HUES48 (cell line): Measurements from ENCODE around the gene KAT6B.

Experiments
- H3K27ac ChIP-seq: one replicate; pipeline ENCODE4 v1.7.0; 2013; ENCODE audit warnings: low read depth, low read length, inconsistent platforms
- H3K27me3 ChIP-seq: 2 replicates; pipeline ENCODE4 v1.6.1; 2013; ENCODE audit warnings: mild to moderate bottlenecking, low read length; ENCODE audit not compliant: control insufficient read depth, insufficient read depth
- H3K36me3 ChIP-seq: 2 replicates; pipeline ENCODE4 v1.6.1; 2013; ENCODE audit warnings: low read length; ENCODE audit not compliant: control insufficient read depth, insufficient read depth
- H3K4me1 ChIP-seq: 2 replicates; pipeline ENCODE4 v1.6.1; 2013; ENCODE audit warnings: mild to moderate bottlenecking, low read length; ENCODE audit not compliant: control insufficient read depth, insufficient read depth
- H3K4me3 ChIP-seq: 2 replicates; pipeline ENCODE4 v1.5.1; 2013; ENCODE audit warnings: mild to moderate bottlenecking, low read depth, low read length
- H3K9ac ChIP-seq: 2 replicates; pipeline ENCODE4 v1.6.1; 2013; ENCODE audit warnings: mild to moderate bottlenecking, low read depth, low read length, moderate library complexity
- H3K9me3 ChIP-seq: 2 replicates; pipeline ENCODE4 v1.6.1; 2013; ENCODE audit warnings: low read length; ENCODE audit not compliant: control insufficient read depth, insufficient read depth

KAT6B gene

DNA sequence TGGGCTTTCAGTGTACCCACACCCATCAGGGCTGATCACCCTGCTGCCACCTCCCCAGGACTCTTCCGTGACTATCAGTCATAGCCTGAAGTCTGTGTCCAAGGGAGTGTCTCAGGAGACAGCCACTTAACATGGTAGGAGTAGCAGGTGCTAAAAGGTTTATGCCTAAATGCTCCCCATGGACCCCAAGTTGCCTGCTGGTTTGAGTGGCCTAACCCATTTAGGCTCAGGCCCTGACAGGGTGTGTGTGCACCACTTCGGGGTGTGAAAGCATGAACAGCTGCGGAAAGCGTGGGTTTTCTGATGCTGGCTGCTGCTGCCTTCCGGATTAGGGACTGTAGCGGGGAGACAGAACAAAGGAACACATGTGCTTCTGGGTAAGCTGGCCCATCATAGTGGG is 191.9 kb downstream of the KAT6B start:
- H3K4me1 ChIP-seq: peaks cover 3% of the 10 kb centered on the region; the same call in 1 of the 2 replicates
- H3K4me3 ChIP-seq: no peak overlapping the region
- no peak overlapping the region for H3K9ac ChIP-seq
- H3K27ac ChIP-seq: no peak overlapping the region
- no peaks in the 10 kb centered on the region for H3K9me3 ChIP-seq
- no peaks in the 10 kb centered on the region for H3K27me3 ChIP-seq
- peaks cover 19% of the 10 kb centered on the region for H3K36me3 ChIP-seq

DNA sequence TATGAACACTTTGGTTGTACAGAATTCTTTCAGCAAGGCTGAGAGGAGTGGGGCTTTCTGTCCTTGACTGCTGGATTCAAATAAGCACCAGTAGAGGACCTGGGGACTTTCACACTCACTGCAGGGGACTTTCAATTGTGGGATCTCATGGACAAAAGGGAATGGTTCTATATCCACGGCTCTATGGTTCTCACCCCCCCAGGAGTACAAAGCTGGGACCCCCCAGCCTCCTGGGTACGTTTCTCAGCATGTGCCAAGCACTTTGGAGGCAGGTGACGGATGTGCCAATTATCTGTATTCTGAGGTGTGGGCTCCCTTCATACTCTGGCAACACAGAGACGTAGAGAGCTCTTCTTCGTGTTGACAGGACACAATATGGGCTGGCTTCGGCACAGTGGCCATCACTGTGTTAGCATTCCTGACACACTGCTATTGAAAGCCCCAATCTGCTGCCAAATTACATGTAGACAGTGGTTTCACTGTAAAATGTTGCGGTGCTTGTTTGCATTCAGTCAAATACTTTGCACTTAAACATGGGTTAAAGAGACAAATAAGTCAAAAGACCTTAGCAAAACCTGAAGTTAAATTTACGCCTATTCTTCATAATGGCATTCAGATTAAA is 192.4 kb downstream of the KAT6B start:
- Histone ChIP-seq H3K9me3 (no peaks in the 10 kb centered on the region), H3K27me3 (no peaks in the 10 kb centered on the region), H3K27ac (no peak overlapping the region), H3K4me1 (peaks cover 3% of the 10 kb centered on the region; the same call in 1 of the 2 replicates), H3K36me3 (peaks cover 19% of the 10 kb centered on the region), H3K9ac (no peak overlapping the region), H3K4me3 (no peak overlapping the region)

DNA sequence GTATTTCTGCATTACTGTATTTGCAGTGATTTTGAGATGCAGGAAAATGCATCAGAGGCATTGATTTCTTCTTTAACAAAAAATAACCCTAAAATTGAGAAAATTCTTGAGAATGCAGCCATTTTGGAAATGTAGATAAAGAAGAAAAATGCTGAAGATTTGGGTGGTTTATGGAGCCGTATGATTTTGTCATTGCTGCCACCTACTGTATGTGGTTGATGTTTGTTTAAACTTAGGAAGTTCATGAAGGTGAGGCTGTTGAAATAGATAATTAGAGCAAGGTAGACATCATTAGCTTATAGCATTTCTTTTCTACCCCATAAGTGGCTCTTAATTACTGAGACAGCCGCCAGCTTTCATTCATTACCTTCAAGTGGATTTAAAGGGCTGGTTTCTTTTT is 193.0 kb downstream of the KAT6B start:
- no peak overlapping the region for H3K9ac ChIP-seq
- H3K4me1 ChIP-seq: peaks cover 3% of the 10 kb centered on the region; the same call in 1 of the 2 replicates
- peaks cover 21% of the 10 kb centered on the region for H3K36me3 ChIP-seq
- H3K4me3 ChIP-seq: no peak overlapping the region
- H3K9me3 ChIP-seq: no peaks in the 10 kb centered on the region
- H3K27ac ChIP-seq: no peak overlapping the region
- no peaks in the 10 kb centered on the region for H3K27me3 ChIP-seq

DNA sequence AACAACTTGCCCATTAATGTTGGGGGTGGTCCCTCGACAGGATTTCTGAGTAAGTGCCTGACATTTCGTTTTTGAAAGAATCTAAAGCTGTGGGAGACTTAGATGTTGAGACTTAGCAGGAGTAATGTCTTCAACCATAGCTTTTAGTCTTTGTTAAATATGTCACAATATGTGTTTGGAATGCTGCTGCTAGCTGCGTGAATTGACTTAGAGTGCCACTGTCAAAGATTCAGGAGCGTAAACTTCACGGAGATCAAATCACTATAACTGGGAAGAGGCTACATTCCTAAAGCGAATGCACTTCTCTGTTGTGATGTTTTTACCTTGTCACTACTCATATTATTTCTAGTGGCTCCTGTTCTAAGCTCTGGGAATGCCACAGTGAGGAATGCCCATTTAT is 193.8 kb downstream of the KAT6B start:
- Histone ChIP-seq H3K4me1 (peaks cover 3% of the 10 kb centered on the region; the same call in 1 of the 2 replicates), H3K4me3 (no peak overlapping the region), H3K36me3 (peaks cover 29% of the 10 kb centered on the region), H3K27ac (no peak overlapping the region), H3K27me3 (no peaks in the 10 kb centered on the region), H3K9me3 (no peaks in the 10 kb centered on the region), H3K9ac (no peak overlapping the region)

DNA sequence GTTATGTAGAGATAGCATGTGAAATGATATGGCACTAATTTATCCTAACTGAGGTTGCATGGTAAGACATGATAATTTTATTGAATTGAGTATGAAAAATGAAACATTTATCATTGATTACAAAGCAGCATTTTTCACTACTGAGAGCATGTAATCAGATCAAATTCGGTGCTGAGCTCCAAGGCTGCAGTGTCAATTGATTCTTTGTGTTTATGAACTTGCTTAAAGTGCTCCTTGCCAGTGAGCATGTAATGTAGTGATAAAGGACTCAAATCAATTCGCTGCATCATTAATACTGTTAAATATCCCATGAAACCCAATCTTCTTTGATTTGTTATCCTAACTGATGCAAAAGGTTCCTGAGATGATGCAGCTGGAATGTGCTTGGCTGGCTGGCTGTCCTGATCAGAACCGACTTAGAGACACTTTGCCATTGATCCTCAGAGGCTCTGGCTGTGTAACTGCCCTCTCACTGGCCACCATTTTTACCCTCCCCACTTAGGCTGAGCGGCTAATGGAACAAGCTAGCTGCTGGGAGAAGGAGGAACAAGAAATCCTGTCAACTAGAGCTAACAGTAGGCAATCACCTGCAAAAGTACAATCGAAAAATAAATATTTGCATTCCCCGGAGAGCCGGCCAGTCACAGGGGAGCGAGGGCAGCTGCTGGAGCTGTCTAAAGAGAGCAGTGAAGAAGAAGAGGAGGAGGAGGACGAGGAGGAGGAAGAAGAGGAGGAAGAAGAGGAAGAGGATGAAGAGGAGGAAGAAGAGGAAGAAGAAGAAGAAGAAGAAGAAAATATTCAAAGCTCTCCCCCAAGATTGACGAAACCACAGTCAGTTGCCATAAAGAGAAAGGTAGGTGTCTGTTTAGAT is 195.2 kb downstream of the KAT6B start:
- Histone ChIP-seq H3K27ac (peak overlapping the region; percentile 24), H3K36me3 (peaks cover 40% of the 10 kb centered on the region), H3K4me3 (no peak overlapping the region), H3K4me1 (peaks cover 3% of the 10 kb centered on the region; the same call in 1 of the 2 replicates), H3K9ac (no peak overlapping the region), H3K9me3 (no peaks in the 10 kb centered on the region), H3K27me3 (no peaks in the 10 kb centered on the region)

DNA sequence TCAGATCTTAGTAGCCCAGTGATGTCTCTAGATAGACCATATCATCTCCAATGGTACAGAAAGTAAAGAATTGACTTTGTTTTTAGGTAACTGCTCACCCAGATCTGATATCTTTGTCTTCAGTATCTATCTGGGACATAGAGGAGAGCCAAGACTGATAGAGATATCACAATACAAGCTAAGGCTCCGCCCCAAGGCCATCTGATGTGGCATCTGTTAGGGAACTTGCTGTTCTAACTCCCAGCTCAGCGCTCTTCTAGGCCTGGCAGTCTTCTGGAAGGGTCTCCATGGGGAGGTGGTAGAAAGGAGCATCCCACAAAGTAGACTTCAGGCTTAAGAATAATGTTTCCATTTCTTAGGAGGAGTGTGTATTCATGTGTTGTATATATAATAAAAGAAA is 196.7 kb downstream of the KAT6B start:
- Histone ChIP-seq H3K36me3 (peaks cover 45% of the 10 kb centered on the region), H3K27me3 (no peaks in the 10 kb centered on the region), H3K9ac (no peak overlapping the region), H3K27ac (no peak overlapping the region), H3K9me3 (no peaks in the 10 kb centered on the region), H3K4me3 (no peak overlapping the region), H3K4me1 (peaks cover 3% of the 10 kb centered on the region; the same call in 1 of the 2 replicates)

DNA sequence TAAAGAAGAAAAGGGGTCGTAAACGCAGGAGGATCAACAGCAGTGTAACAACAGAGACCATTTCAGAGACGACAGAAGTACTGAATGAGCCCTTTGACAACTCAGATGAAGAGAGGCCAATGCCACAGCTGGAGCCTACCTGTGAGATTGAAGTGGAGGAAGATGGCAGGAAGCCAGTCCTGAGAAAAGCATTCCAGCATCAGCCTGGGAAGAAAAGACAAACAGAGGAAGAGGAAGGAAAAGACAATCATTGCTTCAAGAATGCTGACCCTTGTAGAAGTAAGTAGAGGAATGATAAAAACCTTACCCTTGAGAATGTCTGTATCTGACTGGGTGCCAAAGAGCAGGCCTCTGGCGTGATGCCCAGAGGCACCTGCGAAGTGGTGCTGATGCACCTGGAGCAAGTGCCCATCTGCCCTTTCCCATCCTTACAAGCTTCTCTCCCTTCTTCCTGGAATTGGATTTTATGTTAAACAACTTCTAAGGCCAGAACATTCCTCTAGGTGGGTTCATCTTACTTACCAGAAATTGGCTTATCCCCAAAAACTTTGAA is 198.6 kb downstream of the KAT6B start:
- no peak overlapping the region for H3K4me3 ChIP-seq
- H3K27ac ChIP-seq: no peak overlapping the region
- no peaks in the 10 kb centered on the region for H3K9me3 ChIP-seq
- no peaks in the 10 kb centered on the region for H3K4me1 ChIP-seq
- H3K36me3 ChIP-seq: peaks cover 64% of the 10 kb centered on the region
- no peaks in the 10 kb centered on the region for H3K27me3 ChIP-seq
- H3K9ac ChIP-seq: no peak overlapping the region

DNA sequence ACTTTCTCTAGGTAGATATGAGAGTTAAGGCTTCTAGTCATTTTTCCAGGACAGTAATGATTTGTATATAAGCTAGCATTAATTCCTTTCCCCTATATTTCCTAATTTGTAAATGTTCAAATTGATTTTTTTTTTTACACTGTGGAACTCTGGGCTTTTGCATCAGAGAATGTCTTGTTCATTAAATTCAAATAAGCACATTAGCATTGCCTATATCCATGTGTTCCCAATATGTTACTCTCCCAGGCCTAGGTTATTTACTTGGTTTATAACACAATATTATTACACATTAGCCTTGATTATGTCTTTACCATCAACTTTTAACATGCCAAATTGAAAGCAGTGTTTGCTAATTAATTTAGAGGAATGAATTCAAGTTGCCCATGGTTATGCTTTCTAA is 201.6 kb downstream of the KAT6B start:
- Histone ChIP-seq H3K4me3 (no peak overlapping the region), H3K4me1 (no peaks in the 10 kb centered on the region), H3K36me3 (peaks cover 55% of the 10 kb centered on the region)

DNA sequence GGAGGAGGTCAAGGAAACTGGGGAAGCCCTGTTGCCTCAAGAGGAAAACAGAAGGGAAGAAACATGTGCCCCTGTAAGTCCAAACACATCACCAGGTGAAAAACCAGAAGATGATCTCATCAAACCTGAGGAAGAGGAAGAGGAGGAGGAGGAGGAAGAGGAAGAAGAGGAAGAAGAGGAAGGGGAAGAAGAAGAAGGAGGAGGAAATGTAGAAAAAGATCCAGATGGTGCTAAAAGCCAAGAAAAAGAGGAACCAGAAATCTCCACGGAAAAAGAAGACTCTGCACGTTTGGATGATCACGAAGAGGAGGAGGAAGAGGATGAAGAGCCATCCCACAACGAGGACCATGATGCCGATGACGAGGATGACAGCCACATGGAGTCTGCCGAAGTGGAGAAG is 202.3 kb downstream of the KAT6B start:
- H3K36me3 ChIP-seq: peaks cover 54% of the 10 kb centered on the region
- H3K27ac ChIP-seq: no peak overlapping the region
- no peak overlapping the region for H3K9ac ChIP-seq
- no peak overlapping the region for H3K4me3 ChIP-seq
- no peaks in the 10 kb centered on the region for H3K27me3 ChIP-seq
- no peaks in the 10 kb centered on the region for H3K4me1 ChIP-seq
- no peaks in the 10 kb centered on the region for H3K9me3 ChIP-seq

More for the DNA sequence above, 201.6 kb downstream of the KAT6B start:
- Histone ChIP-seq H3K27ac (no peak overlapping the region), H3K27me3 (no peaks in the 10 kb centered on the region), H3K9ac (no peak overlapping the region), H3K9me3 (no peaks in the 10 kb centered on the region)

DNA sequence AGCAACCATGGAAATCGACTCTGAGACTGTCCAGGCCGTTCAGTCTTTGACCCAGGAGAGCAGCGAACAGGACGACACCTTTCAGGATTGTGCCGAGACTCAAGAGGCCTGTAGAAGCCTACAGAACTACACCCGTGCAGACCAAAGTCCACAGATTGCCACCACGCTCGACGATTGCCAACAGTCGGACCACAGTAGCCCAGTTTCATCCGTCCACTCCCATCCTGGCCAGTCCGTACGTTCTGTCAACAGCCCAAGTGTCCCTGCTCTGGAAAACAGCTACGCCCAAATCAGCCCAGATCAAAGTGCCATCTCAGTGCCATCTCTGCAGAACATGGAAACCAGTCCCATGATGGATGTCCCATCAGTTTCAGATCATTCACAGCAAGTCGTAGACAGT is 203.0 kb downstream of the KAT6B start:
- peaks cover 51% of the 10 kb centered on the region for H3K36me3 ChIP-seq

DNA sequence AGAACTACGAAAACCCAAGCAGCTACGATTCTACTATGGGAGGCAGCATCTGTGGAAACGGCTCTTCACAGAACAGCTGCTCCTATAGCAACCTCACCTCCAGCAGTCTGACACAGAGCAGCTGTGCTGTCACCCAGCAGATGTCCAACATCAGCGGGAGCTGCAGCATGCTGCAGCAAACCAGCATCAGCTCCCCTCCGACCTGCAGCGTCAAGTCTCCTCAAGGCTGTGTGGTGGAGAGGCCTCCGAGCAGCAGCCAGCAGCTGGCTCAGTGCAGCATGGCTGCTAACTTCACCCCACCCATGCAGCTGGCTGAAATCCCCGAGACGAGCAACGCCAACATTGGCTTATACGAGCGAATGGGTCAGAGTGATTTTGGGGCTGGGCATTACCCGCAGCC is 203.5 kb downstream of the KAT6B start:
- H3K4me1 ChIP-seq: no peaks in the 10 kb centered on the region
- no peaks in the 10 kb centered on the region for H3K27me3 ChIP-seq
- no peak overlapping the region for H3K27ac ChIP-seq
- H3K4me3 ChIP-seq: no peak overlapping the region
- H3K9me3 ChIP-seq: no peaks in the 10 kb centered on the region
- peaks cover 47% of the 10 kb centered on the region for H3K36me3 ChIP-seq
- H3K9ac ChIP-seq: no peak overlapping the region

More for the DNA sequence above, 203.0 kb downstream of the KAT6B start:
- Histone ChIP-seq H3K4me3 (no peak overlapping the region), H3K4me1 (no peaks in the 10 kb centered on the region), H3K9me3 (no peaks in the 10 kb centered on the region), H3K27me3 (no peaks in the 10 kb centered on the region), H3K27ac (no peak overlapping the region), H3K9ac (no peak overlapping the region)
